HepG2 (cell line): ENCODE measurements around the gene MDM4. TPM values are rescaled to one million over a fixed set of nuclear protein-coding genes. Genes with fewer than 3 reads are reported as not detected.

ENCODE experiments used
- CENPX ChIP-seq: sonication (generic); formaldehyde crosslinking; IDR thresholded peaks from 2 replicates; pipeline ENCODE4 v1.9.0; 2021; ENCODE audit warnings: mild to moderate bottlenecking, missing genetic modification reagents, moderate library complexity
- ISX ChIP-seq: sonication (generic); formaldehyde crosslinking; conservative IDR thresholded peaks from 2 replicates; pipeline ENCODE4 v1.5.0; 2020; ENCODE audit warnings: missing genetic modification reagents
- MAFG ChIP-seq: sonication (generic); formaldehyde crosslinking; IDR thresholded peaks from 2 replicates; pipeline ENCODE4 v1.5.1; 2020; ENCODE audit warnings: mild to moderate bottlenecking, missing genetic modification reagents
- MBD4 ChIP-seq: IDR thresholded peaks from 2 replicates; pipeline ENCODE4 v1.6.1; 2012; ENCODE audit warnings: low read length, inconsistent platforms, borderline replicate concordance
- NFIC ChIP-seq: IDR thresholded peaks from 2 replicates; pipeline ENCODE4 v1.6.1; 2012; ENCODE audit warnings: mild to moderate bottlenecking, low read length, inconsistent platforms
- ONECUT2 ChIP-seq: sonication (generic); formaldehyde crosslinking; IDR thresholded peaks from 2 replicates; pipeline ENCODE4 v1.4.0; 2020; ENCODE audit warnings: missing genetic modification reagents
- SNAI1 ChIP-seq: sonication (generic); formaldehyde crosslinking; IDR thresholded peaks from 2 replicates; pipeline ENCODE4 v1.5.0; 2020; ENCODE audit warnings: mild to moderate bottlenecking, missing genetic modification reagents, borderline replicate concordance
- SRSF9 ChIP-seq: fragments of 200-400 bp; formaldehyde crosslinking; IDR thresholded peaks from 2 replicates; pipeline ENCODE4 v1.6.1; 2018; ENCODE audit warnings: borderline replicate concordance, mild to moderate bottlenecking, low read depth, low read length; ENCODE audit not compliant: insufficient read depth, poor library complexity, severe bottlenecking
- TARDBP ChIP-seq: sonication (generic); formaldehyde crosslinking; IDR thresholded peaks from 2 replicates; pipeline ENCODE4 v1.8.0; 2022; ENCODE audit warnings: mild to moderate bottlenecking, missing genetic modification reagents
- ZNF232 ChIP-seq: sonication (generic); formaldehyde crosslinking; IDR thresholded peaks from 2 replicates; pipeline ENCODE4 v1.4.0; 2020; ENCODE audit warnings: missing genetic modification reagents, borderline replicate concordance
- ZNF430 ChIP-seq: sonication (generic); formaldehyde crosslinking; IDR thresholded peaks from 2 replicates; pipeline ENCODE4 v1.9.0; 2021; ENCODE audit warnings: mild to moderate bottlenecking, missing genetic modification reagents
- ZNF431 ChIP-seq: sonication (generic); formaldehyde crosslinking; IDR thresholded peaks from 2 replicates; pipeline ENCODE4 v1.9.0; 2022; ENCODE audit warnings: missing genetic modification reagents, low read depth, mild to moderate bottlenecking, borderline replicate concordance
- ZNF598 ChIP-seq: sonication (generic); formaldehyde crosslinking; IDR thresholded peaks from 2 replicates; pipeline ENCODE4 v1.5.1; 2020; ENCODE audit warnings: mild to moderate bottlenecking, missing genetic modification reagents, borderline replicate concordance
- polyA plus RNA-seq, 8 experiments: library from polyadenylated mRNA; depleted of rRNA in 3 of 8; stranded (reverse) in 7 of 8; unstranded in 1 of 8; fragments of >200 nt; fragmentation: Illumina TruSeq in 4 of 8; extraction: Trizol in 4 of 8; gene quantifications; 2 replicates each; pipeline versions ENCODE4 v1.2.1 to v1.2.3, GENCODE V29; 2011 to 2016; ENCODE audit warnings: low read depth in 4 of 8, missing spikeins in 1 of 8, mixed read lengths in 1 of 8; ENCODE audit not compliant: insufficient read depth in 1 of 8
- total RNA-seq, 5 experiments: library from RNA; depleted of rRNA; stranded (reverse); fragments of >200 nt; fragmentation: Illumina TruSeq; extraction: Trizol; gene quantifications; 2 replicates each; pipeline ENCODE4 v1.2.3, GENCODE V29; 2016; ENCODE audit warnings: low read depth in 1 of 5
- TF ChIP-seq, protein P1 (sequence below): IDR thresholded peaks from 2 replicates; pipeline ENCODE4 v1.6.1; 2018; ENCODE audit warnings: missing genetic modification reagents, mild to moderate bottlenecking, missing compliant biosample characterization
- TF ChIP-seq, protein P2 (sequence below): IDR thresholded peaks from 2 replicates; pipeline ENCODE4 v1.6.1; 2016; ENCODE audit warnings: low read depth, borderline replicate concordance
- TF ChIP-seq, protein P3 (sequence below): IDR thresholded peaks from 2 replicates; pipeline ENCODE4 v1.6.1; 2016; ENCODE audit warnings: missing biosample characterization, missing genetic modification reagents, low read depth
- TF ChIP-seq, protein P4 (sequence below): sonication (generic); formaldehyde crosslinking; IDR thresholded peaks from 2 replicates; pipeline ENCODE4 v1.9.0; 2021; ENCODE audit warnings: missing genetic modification reagents, mild to moderate bottlenecking, borderline replicate concordance
- TF ChIP-seq, protein P5 (sequence below): IDR thresholded peaks from 2 replicates; pipeline ENCODE4 v1.6.1; 2016; ENCODE audit warnings: low read depth, control low read depth
- TF ChIP-seq, protein P6 (sequence below): IDR thresholded peaks from 2 replicates; pipeline ENCODE4 v1.4.0; 2020; ENCODE audit warnings: mild to moderate bottlenecking, missing genetic modification reagents

Gene MDM4
- total and polyA plus RNA-seq, 2 of the 13 experiments (the other 11 are each of a cell fraction or from before 2014, with no cell fraction given): 14.9 to 19.0 TPM

DNA sequence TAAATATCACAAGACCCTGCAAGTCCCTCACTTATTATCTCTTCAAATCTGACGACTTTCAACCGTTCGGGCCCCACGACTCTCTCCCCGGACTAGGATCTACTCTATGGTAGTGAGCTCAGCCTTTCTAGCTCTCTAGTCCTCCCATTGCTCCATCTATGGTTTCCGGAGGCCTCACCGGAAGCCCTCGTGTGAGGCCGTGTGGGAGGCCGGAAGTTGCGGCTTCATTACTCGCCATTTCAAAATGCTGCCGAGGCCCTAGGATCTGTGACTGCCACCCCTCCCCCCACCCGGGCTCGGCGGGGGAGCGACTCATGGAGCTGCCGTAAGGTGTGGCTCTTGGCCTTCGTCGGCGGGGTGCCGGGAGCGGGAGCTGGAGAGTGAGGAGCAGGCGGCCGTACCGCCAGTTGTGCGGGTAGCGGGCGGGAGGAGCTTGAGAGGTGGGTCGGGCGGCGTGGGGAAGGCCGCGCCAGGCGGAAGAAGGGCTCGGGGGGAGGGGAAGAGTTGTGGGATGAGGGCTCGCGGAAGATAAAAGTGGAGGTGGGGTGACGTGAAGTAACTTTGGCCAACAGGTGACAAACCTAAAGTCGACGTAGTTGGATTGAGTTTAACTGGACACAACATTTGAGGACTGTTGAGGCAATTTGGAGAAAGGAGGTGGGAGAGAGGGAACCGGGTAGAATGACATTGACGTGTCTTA is at the start of gene MDM4 (continued):
- TF ChIP-seq, protein P1, sequence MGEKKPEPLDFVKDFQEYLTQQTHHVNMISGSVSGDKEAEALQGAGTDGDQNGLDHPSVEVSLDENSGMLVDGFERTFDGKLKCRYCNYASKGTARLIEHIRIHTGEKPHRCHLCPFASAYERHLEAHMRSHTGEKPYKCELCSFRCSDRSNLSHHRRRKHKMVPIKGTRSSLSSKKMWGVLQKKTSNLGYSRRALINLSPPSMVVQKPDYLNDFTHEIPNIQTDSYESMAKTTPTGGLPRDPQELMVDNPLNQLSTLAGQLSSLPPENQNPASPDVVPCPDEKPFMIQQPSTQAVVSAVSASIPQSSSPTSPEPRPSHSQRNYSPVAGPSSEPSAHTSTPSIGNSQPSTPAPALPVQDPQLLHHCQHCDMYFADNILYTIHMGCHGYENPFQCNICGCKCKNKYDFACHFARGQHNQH (CRISPR knock-in tag): peak; percentile 81; the same call in 1 of the 2 replicates
- no peak for TF ChIP-seq NFIC
- TF ChIP-seq MBD4: no peak
- TF ChIP-seq, protein P2, sequence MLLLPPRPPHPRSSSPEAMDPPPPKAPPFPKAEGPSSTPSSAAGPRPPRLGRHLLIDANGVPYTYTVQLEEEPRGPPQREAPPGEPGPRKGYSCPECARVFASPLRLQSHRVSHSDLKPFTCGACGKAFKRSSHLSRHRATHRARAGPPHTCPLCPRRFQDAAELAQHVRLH (CRISPR knock-in tag): no peak; the same call in 1 of the 2 replicates
- TF ChIP-seq ISX (CRISPR knock-in tag): 0 out of 2 replicates have a peak, but pooled peaks have one; percentile 57
- no peak for TF ChIP-seq ZNF232 (CRISPR knock-in tag)
- no peak for TF ChIP-seq CENPX (CRISPR knock-in tag)
- no peak for TF ChIP-seq ONECUT2 (CRISPR knock-in tag)
- TF ChIP-seq ZNF598 (CRISPR knock-in tag): no peak
- TF ChIP-seq, protein P3, sequence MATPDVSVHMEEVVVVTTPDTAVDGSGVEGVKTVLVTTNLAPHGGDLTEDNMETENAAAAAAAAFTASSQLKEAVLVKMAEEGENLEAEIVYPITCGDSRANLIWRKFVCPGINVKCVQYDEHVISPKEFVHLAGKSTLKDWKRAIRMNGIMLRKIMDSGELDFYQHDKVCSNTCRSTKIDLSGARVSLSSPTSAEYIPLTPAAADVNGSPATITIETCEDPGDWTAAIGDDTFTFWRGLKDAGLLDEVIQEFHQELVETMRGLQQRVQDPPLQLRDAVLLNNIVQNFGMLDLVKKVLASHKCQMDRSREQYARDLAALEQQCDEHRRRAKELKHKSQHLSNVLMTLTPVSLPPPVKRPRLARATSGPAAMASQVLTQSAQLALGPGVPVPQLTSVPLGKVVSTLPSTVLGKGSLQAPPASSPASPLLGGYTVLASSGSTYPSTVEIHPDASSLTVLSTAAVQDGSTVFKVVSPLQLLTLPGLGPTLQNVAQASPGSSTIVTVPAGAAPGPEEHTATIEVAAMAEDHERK (CRISPR knock-in tag): no peak
- no peak for TF ChIP-seq MAFG (CRISPR knock-in tag)
- TF ChIP-seq, protein P4, sequence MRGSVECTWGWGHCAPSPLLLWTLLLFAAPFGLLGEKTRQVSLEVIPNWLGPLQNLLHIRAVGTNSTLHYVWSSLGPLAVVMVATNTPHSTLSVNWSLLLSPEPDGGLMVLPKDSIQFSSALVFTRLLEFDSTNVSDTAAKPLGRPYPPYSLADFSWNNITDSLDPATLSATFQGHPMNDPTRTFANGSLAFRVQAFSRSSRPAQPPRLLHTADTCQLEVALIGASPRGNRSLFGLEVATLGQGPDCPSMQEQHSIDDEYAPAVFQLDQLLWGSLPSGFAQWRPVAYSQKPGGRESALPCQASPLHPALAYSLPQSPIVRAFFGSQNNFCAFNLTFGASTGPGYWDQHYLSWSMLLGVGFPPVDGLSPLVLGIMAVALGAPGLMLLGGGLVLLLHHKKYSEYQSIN (CRISPR knock-in tag): no peak
- TF ChIP-seq, protein P5, sequence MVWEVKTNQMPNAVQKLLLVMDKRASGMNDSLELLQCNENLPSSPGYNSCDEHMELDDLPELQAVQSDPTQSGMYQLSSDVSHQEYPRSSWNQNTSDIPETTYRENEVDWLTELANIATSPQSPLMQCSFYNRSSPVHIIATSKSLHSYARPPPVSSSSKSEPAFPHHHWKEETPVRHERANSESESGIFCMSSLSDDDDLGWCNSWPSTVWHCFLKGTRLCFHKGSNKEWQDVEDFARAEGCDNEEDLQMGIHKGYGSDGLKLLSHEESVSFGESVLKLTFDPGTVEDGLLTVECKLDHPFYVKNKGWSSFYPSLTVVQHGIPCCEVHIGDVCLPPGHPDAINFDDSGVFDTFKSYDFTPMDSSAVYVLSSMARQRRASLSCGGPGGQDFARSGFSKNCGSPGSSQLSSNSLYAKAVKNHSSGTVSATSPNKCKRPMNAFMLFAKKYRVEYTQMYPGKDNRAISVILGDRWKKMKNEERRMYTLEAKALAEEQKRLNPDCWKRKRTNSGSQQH: no peak
- 0 out of 2 replicates have a peak, but pooled peaks have one; percentile 68 for TF ChIP-seq SNAI1 (CRISPR knock-in tag)
- peak; percentile 81 for TF ChIP-seq TARDBP (CRISPR knock-in tag)
- TF ChIP-seq ZNF430 (CRISPR knock-in tag): peak; percentile 88
- no peak for TF ChIP-seq SRSF9
- TF ChIP-seq ZNF431 (CRISPR knock-in tag): no peak; the same call in none of the 2 replicates
- TF ChIP-seq, protein P6, sequence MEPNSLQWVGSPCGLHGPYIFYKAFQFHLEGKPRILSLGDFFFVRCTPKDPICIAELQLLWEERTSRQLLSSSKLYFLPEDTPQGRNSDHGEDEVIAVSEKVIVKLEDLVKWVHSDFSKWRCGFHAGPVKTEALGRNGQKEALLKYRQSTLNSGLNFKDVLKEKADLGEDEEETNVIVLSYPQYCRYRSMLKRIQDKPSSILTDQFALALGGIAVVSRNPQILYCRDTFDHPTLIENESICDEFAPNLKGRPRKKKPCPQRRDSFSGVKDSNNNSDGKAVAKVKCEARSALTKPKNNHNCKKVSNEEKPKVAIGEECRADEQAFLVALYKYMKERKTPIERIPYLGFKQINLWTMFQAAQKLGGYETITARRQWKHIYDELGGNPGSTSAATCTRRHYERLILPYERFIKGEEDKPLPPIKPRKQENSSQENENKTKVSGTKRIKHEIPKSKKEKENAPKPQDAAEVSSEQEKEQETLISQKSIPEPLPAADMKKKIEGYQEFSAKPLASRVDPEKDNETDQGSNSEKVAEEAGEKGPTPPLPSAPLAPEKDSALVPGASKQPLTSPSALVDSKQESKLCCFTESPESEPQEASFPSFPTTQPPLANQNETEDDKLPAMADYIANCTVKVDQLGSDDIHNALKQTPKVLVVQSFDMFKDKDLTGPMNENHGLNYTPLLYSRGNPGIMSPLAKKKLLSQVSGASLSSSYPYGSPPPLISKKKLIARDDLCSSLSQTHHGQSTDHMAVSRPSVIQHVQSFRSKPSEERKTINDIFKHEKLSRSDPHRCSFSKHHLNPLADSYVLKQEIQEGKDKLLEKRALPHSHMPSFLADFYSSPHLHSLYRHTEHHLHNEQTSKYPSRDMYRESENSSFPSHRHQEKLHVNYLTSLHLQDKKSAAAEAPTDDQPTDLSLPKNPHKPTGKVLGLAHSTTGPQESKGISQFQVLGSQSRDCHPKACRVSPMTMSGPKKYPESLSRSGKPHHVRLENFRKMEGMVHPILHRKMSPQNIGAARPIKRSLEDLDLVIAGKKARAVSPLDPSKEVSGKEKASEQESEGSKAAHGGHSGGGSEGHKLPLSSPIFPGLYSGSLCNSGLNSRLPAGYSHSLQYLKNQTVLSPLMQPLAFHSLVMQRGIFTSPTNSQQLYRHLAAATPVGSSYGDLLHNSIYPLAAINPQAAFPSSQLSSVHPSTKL: peak; percentile 73
